Erythroblast (primary cell): ENCODE results near the gene ENTREP3.

Source experiments
- DNase-seq, 2 experiments: peaks; one replicate each; lab custom pipeline; 2025; lab: John Stamatoyannopoulos, UW
- GATA1 ChIP-seq: IDR thresholded peaks from 2 replicates; pipeline ENCODE4 v1.6.1; 2011; ENCODE audit warnings: low read depth, mild to moderate bottlenecking, control low read depth, low read length, moderate library complexity
- POLR2A ChIP-seq: IDR thresholded peaks from 2 replicates; pipeline ENCODE4 v1.6.1; 2011; ENCODE audit warnings: mild to moderate bottlenecking, low read length

The ENTREP3 gene

DNA sequence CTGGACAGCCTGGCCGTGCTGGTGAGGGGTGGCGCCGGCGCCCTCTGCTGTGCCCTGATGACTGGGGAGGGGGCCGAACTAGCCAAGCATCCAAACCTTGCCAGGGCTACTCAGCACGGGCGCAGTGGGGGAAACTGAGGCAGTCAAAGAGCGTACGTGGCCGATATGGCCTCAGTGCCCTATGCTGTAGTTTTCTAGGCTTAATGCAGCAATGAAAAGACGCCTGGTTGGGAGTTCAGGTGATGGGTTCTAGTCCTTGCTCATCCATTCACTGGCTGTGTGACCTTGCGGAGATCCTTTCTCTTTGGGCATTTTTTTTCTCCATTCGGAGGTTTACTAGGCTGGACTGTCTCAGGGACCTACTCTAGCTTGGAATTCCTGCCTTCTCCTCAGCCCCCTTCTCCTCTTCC lies 46.0 kb downstream of the ENTREP3 start:
- TF ChIP-seq GATA1, result no peak
- TF ChIP-seq POLR2A, result peak; percentile 44
- DNase-seq, result no peak

DNA sequence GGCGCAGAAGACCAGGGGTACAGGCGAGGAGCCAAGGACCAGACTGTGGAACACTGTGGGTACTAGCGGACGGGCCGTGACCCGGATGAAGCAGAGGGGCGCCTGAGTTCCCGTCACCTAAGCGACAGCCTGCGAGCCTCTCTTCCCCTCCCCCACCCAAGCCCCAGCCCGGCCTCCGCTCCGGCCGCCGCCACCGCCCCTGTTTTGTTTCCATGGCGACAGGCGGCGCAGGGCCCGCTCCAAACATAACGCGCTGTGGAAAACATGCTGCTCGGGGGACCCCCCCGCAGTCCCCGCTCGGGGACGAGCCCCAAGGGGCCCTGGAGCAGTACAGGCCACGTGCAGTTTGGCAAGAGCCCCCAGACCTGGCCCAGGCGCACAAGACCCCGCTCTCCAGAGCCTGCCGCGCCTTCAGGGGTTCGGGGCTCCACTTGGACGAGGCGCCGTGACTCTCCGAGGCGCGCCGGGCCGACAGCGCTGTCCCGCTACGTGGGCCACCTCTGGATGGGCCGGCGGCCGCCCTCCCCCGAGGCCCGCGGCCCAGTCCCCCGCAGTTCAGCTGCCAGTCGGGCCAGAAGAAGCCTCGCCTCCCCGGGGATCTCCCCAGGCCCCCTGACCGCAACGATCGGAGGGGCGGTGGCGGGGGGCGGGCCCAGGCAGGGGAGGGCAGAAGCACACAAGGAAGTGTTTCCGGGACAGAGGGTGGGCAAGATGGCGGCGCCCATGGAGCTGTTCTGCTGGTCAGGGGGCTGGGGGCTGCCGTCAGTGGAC lies 46.6 kb downstream of the ENTREP3 start, which contains the start of gene MTX1:
MTX1 (plus strand) TSS at position 155 of the 771 bp plus-strand sequence; CDS start at position 265, 110 bp downstream.
- TF ChIP-seq GATA1, result no peak
- peak; percentile 66 for TF ChIP-seq POLR2A
- DNase-seq, result peak; percentile 94

DNA sequence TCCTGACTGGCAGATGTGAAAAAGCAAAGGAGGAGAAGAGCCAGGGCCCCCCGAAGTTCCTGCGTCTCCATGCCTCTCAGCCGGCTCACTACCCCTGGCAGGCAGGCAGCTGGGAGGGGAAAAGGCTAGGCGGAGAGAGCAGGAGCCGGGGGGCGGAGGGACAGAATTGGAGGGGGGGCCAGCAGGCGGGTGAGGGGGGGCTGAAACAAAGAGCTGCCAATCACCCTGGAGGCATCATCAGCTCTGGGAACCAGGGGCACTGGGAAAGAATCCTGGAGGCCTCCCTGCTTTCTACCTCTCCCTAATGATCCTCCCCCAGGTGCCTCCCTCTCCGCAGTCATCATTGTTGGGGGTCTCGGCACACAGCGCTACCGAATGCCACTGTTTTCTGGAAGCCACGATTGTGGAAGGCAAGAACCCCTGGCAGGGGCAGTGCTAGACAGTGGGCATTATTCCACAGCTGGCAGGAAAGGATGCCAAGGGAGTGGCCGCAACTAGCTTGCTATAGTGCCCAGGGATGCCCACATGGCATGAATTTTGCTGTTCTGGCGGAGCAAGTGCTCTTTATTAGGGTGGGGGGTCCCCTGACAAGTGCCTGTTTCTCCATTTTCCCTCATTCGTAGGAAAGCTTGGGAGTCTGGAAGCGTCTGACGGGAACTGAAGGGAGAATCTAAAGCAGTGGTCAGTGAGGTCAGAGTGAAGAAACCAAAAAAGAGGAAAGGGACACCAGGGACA lies 47.3 kb downstream of the ENTREP3 start, which contains the start of gene THBS3:
THBS3 (minus strand) TSS at position 92 of the 735 bp plus-strand sequence; CDS start at position 71, 21 bp downstream.
- no peak for DNase-seq
- TF ChIP-seq GATA1, result no peak
- no peak for TF ChIP-seq POLR2A

DNA sequence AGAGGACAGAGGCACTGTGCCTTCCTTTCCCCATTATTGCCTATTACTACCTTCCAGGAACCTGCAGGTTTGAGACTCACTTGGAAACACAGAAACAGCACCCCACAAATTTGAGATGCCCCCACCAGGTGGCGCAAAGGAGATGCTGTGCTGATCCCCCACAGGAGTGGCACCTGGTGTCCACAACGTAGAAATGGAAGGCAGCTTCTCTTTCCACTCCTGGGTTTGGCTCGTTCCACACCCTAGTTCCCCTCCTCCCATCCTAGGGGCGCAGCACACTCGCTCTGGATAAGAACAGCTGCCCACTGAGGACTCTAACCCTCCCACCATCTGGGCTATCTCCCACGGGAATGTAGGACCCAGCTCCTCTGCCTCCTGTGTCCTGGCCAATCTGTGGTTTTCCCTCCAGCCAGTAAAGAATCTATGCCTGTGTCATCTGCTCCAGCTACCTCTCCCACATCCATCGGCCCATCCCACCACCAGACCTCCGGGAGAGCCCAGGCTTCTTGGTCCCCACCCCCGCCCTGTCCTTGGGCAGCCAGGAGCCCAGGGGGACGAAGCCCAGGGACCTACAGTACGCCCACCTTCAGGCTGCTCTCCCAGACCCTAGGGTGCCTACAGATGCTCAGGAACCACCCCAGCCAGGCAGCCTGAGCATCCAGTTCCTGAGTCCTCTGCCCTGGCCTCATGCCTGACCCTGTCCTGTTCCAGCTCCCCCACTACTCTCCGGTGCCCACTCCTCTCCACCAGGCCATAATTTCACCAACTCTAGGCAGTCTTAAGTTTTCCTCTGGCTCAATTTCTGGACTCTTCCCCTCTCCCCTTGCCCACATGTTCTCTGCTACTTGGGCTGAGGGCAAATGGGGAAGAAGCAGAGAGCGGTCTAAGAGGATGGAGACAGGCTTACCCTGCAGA lies 48.1 kb downstream of the ENTREP3 start:
- TF ChIP-seq POLR2A (peak; percentile 39), GATA1 (no peak)
- peak; percentile 87 to 93 for DNase-seq

DNA sequence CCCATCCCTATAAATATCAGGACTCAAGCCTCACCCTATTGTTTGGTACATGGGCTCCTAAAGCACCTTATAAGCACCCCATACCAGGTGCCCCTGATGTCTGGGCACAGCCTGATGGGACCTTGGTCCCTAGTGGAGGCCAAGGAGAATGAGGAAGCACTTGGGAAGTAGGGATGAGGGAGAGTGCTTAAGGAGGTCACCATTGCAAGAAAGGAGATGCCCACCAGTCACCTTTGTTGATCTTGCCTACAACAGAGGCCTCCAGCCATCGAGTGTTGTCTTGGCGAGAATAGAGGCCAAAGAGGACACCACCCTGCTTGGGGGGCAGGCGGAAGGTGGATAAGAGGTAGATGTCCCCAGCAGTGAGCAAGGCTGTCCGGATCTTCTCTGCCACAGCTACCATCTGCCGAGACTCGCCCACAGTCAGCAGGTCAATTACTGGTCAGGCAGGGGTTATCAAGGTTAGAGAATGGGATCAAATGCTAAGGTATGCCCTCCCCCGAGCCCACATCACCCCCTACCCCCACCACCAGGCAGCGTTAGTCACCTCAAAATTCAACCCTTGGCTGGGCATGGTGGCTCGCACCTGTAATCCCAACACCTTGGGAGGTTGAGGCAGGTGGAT lies 49.2 kb downstream of the ENTREP3 start:
- no peak for DNase-seq
- TF ChIP-seq POLR2A, result no peak
- no peak for TF ChIP-seq GATA1

DNA sequence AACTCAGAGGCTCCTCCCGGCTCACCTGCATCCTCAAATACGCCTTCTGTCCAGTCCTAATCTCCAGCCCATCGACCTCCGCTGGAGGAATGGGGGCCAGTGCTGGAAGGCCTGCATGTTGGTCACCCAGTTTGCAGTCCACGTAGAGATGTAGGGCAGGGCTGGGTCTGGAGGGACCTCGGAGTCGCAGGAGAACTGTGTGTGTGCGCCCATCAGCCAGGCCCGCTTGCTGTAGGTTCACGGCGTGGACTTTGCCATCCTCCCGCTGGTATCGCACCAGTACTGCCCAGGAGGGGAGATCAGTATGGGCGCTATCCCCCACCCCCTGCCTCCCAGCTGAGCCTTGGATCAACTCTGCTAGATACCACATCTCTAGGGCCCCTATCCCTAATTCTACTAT lies 50.2 kb downstream of the ENTREP3 start:
- DNase-seq, result no peak
- TF ChIP-seq GATA1 (no peak), POLR2A (peak; percentile 11)

DNA sequence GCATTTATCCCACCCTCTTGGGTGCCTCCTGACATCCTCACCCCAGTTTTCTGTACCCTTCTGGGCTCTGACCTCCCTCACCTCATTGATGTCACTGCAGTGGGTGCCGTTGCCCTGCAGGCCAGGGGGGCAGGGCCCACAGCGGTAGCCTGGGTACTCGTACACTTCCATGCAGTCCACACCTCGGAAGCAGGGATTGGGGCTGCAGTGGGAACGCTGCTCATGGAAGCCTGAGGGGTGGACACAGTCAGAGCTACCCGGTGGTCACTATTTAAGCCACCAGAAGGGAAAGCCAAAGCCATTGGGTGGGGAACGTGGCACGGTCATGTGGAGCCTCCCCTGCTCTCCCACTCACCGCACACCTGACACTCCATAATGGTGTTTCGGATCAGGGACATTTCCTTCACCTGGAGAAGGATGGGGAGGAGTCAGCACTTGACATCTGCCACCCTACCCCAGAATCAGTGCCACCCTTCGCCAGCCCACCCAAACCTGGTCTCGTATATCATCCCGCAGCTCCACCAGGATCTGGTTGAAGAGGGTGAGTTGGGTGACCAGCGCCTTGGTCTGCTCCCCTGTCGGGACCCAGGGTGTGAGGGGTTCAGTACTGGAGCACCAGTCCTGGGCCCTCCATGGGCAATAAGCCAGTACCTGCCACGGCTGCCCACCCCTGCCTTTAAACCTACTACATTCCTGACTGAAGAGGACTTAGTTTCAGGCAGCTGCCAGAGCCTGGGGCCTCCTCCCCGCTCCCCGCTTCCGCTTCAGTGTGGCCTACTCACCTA lies 52.4 kb downstream of the ENTREP3 start:
- TF ChIP-seq GATA1, result no peak
- TF ChIP-seq POLR2A, result no peak
- DNase-seq, result no peak

DNA sequence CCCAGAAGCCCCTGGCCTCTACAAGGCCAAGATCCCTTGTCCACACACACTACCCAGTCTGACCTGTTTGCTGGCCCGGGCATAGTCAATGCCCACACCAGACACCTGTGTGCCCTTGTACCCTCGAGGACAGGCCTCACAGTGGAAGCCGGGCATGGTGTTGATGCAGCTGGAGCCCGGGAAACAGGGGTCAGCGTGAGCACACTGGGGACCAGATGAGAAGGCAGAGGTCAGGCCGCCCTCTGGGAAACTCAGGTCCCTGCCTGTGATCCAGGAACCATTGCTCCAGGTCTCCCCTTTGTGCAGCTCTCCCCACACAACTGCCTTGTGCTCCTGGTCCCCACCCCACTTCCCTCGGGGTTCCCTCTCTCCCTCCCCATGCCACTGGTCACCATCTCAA lies 53.1 kb downstream of the ENTREP3 start:
- TF ChIP-seq GATA1, result no peak
- TF ChIP-seq POLR2A, result no peak
- DNase-seq, result no peak

DNA sequence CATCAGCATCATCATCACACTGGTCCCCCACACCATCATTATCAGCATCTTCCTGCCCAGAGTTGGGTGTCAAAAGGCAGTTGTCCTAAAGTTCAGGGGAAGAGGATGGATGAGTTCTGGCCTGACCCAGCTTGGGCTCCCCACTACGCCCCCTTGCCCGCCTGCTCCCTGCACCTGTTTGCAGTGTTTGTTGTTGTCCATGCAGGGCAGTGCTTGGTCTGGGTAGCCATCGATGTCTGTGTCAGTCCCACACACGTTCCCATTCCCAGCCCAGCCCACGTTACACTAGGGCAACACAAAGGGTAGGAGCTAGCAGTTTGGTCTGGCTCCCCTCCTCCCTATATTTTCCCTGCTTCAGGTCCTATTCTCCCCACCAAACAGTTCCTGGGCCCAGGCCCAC lies 54.4 kb downstream of the ENTREP3 start:
- no peak for DNase-seq
- no peak for TF ChIP-seq POLR2A
- no peak for TF ChIP-seq GATA1

DNA sequence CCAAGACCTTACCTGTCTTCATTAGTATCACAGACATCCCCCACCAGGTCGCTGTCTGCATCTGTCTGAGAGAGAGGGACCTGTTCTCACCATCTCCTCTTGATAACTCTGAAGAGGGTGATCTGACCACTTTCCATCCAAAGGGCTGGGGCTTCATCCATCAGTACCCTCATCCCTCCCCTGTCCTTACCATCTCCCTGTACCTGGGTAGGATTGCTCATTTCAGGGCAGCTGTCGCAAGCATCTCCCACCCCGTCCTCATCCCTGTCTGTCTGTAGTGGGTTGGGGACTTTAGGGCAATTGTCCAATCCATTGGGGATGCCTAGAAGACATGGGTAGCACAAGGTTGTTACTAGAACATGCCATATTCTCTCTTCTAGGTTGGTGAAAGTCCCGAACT lies 55.5 kb downstream of the ENTREP3 start:
- no peak for DNase-seq
- TF ChIP-seq GATA1 (no peak), POLR2A (peak; percentile 38)

DNA sequence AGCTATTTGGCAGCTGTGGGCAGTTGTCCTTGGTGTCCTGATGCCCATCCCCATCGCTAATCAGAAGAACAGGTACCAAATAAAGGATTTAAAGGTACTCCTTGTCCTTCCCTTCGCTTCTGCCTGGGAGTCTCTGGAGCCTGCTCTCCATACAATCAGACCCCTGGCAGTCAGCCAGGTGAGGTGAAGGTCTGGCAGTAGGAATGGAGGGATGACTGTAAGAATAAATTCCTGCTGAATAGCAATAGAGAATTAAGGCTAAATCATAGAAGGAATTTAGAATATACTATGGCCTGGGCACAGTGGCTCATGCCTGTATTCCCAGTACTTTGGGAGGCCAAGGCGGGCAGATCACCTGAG lies 56.8 kb downstream of the ENTREP3 start:
- DNase-seq, result no peak
- TF ChIP-seq GATA1 (no peak), POLR2A (no peak)

DNA sequence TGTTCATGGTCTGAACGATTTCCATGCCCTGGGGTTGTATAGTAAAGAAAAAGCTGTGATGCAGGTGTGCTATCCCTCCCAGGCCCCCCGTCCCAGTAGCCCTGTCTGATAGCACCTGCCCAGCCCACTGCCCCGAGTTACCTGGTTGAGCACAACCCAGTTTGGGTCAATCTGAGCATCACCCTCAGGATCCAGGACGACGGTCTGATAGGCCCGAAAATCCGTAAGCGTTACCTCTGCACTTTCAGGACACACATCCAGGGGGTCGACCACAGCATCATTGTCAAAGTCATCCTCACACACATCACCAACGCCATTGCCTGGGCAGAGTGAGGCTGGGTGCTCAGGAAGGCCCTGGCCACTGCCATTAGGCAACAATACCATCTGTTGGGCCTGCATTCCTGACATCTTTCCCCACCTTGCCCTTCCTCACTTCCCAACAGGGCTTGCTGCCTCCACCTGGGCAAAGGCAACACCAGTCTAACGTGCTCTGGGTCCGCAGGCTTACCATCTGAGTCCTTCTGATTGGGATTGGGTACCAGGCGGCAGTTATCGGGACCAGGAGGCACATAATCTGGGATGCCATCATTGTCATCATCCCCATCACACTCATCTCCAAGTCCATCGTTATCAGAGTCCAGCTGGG lies 57.3 kb downstream of the ENTREP3 start:
- DNase-seq, result no peak
- no peak for TF ChIP-seq GATA1
- TF ChIP-seq POLR2A, result no peak
